ENCODE data around the gene LHPP.
"Not testable (repeated sequence)": the region's sequence is repeated elsewhere in the genome, so short reads cannot be mapped to it uniquely, and the experiment has no call there.

The LHPP gene, protein sequence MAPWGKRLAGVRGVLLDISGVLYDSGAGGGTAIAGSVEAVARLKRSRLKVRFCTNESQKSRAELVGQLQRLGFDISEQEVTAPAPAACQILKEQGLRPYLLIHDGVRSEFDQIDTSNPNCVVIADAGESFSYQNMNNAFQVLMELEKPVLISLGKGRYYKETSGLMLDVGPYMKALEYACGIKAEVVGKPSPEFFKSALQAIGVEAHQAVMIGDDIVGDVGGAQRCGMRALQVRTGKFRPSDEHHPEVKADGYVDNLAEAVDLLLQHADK

DNA sequence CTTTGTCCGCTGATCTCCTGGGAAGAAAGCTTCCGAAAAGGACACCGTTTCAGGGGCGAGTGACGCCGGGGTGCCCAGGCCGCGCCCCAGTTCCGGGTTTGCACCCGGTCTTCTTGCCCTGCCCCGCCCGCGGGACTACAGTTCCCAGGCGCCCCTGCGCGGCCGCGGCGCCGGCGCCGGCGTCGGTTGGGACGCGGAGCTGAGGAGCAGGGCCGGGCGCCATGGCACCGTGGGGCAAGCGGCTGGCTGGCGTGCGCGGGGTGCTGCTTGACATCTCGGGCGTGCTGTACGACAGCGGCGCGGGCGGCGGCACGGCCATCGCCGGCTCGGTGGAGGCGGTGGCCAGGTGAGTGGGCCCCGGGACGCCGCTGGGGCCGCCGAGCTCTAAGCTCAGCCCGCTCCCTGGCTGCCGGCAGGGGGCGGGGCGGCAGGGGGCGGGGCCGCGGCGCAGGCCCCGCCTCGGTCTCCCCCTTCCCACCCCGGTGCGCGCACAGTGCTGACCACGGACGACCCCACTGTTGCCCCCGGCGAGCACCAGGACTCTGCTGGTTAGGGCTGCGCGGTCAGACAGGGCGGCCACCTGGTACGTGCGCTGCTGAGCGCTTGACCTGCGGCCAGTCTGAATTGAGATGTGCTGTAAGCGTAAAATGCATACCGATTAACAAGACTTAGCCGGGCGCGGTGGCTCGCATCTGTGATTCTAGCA, at the start of gene LHPP:
Gene LHPP, plus strand, starts transcription at position 182 of the 706 bp plus-strand sequence. Its CDS starts 40 bp downstream, at position 222.
- DNase-seq (ENCODE audit: low spot score) = peak; percentile 70

DNA sequence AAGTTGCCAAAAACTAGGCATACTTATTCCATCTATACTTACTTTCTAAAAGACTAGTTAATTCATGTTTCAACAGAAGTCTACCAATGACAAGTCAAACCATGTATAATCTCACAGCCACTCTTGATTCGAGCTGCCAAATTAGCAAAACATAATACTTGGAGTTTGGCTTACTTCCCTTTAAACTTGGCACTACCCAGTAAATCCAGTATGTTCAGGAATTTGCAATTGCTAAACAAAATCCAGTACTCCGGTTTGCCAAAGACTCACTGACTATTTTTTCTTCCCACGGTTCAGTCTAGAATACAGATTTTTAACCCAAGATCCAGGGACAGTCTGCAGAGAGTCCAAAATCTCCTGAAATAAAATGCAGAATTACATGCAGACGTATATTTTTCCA, 47.5 kb upstream of the LHPP start:
- DNase-seq (ENCODE audit: low spot score) = no peak

DNA sequence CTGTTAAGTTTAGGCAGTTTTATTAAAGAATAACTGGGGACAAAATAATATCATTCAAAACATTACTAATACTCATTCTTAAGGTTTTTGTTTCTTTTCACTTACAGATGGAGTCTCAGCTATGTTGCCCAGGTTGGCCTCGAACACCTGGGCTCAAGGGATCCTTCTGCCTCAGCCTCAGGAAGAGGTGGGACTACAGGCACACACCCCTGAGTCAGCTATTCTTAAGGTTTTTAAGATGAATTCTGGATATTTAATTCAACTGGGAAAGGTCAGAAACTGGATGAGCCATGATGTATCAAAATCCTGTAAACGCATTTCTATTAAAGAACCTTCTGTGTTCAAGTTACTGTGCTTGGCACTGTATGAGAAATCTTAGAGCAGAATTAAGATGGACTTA, 46.4 kb upstream of the LHPP start:
- no peak for DNase-seq (ENCODE audit: low spot score)

DNA sequence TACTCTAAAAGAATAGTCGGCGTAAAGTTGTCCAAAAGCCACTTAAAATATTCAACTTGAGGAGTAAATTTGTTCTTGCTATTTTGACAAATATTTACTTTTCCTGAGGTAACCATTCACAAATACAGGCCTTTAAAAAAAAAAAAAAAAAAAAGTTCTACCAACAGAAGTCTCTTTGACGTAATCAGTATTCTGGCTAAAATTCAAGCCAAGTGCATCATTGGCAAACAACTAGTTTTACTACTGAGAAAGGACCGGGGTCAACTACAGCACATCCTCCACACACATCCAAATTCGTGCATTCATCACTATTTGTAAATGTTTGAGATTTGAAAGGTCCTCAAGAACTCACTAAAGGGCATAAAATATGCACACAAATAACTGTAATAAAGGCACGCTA, 44.9 kb upstream of the LHPP start:
- no peak for DNase-seq (ENCODE audit: low spot score)

DNA sequence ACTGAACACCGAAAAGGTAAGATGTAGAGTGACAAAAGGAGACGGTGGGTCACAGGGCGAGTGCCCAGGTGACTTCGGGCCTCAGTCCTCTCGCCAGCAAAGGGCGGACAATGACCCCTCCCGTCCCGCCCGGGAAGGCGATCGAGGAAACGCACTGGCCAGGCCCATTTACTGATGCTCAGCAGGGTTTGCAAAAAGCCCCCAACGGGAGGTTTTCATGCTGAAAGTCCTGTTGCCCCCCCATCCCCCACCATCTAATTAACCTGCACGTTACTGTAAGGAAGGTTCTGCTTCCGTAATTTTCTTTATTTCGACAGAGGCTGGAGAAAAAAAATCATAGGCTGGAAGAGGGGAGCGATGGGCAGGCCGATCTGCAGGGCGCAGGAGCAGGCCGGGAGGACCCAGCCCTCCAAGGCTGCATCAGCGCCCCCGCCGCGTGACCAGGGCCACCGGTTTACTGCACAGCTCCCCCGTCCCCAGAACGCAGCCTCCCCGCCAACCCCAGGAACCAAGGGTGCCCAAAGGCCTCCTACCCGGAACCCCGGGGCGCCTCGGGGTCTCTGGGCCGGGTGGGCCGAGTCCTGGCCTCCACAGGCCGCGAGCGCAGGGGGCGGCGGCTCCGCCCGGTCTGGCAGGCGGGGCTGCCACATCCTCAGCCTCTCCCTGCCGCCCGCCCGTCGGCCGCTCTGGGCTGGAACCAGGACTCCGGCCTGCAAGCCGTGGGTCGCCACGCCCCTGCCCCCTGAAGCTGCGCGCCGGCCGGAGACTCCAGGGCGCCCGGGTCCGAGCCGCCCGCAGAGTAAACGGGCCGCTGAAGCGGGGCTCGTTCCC, 43.5 kb upstream of the LHPP start:
- DNase-seq (ENCODE audit: low spot score) = peak; percentile 37

DNA sequence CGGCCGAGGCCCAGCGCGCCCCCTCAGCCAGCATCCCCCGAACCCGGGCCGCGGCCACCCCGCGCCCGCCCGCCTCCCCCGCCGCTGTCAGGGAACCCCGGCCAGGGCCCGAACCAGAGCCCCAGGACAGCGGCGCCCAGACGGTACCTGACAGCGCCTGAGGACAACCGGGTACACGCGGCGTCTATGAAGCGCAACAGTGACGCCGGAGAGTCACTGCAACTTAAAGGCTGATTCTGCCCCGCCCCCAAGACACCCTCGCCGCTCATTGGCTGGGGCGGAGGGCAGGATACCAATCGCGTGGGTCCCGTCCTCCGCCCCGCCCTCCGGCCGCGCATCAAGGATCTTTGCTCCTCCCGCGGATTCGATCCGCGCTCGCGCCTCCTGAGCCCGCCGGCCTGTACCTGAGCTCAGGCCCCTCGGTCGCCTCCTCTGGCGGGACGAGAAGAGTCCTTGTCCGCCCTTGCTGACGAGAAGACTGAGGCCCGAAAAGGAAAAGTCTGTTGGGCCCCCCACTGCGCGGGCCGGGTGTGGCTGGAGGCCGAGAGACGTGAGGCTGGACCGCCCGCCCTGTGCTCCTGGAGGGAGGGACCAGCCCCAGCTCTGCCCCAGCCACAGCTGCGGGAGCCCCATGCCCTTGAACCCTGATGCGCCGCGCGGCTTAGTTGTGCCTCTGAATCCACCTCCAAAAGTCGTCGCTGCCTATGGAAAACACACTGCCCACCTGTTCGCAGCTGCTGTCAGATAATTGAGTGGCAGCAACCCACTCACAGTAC, 42.7 kb upstream of the LHPP start, which contains the start of gene OAT:
Gene OAT, minus strand, starts transcription at position 198 of the 776 bp plus-strand sequence. CDS start 6,752 bp downstream, outside the sequence.
- DNase-seq (ENCODE audit: low spot score) = peak; percentile 93

DNA sequence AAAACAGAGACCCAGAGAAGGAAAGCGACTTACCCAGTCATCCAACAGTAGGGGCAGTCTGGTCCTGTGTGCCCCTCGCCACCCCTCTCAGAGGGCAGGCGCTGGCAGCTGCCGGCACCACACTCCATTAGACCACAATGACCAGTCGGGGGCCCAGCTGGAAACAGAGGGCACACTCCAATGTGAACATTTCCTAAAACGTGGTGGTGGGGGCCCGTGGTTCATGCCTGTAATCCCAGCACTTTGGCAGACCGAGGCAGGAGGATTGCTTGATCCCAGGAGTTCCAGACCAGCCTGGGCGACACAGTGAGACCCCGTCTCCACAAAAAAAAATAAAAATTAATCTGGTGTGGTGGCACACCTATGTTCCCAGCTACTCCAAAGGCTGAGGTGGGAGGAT, 42.0 kb upstream of the LHPP start:
- no peak for DNase-seq (ENCODE audit: low spot score)

DNA sequence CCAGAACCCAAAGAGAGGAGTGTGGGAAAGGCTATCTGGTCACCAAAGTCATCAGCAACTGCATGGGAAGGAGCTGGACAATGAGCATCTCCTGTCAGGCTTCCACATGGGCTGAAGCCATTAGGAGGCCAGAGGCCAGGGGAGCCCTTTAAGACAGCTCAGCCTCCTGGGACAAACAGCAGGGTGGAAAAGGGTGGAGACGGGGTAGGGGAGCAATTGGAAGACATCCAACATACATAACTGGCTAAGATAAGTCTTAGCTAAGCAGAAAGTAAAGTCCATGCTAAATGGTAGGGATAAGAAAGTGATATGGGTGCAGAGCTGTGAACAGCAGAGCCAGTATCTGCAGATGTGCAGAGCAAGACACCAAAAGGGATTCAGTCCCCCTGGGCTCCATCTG, 41.4 kb upstream of the LHPP start:
- DNase-seq (ENCODE audit: low spot score) = no peak

DNA sequence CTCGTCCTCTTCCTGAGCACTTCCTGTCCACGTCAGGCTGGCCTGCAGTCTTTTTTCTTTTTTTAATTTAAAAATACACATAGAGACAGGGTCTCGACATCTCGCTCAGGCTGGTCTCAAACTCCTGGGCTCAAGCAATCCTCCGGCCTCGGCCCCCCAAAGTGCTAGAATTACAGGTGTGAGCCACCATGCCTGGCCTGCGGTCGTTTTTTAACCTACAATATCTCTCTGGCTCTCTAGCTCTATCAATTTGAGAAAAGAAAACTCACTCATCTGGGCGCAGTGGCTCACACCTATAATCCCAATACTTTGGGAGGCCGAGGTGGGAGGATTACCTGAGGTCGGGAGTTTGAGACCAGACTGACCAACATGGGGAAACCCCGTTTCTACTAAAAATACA, 38.9 kb upstream of the LHPP start:
- DNase-seq (ENCODE audit: low spot score) = no peak

DNA sequence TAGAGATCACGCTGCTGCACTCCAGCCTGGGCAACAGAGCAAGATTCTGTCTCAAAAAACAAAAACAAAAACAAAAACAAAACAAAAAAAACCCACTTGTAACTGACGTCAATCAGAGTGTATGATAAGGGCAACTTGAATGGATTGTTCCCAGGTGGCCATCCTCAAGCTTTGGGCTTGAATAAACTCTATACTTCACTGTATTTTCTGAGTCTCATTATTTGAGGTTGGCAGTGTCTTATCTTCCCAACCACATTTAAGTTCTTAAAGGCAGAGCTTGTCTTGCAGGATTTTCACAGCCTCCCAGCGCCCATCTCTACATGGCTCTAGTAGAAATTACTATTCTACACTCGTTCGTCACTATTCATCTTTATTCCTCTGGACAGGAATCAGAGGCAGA, 37.8 kb upstream of the LHPP start:
- DNase-seq (ENCODE audit: low spot score) = no peak

DNA sequence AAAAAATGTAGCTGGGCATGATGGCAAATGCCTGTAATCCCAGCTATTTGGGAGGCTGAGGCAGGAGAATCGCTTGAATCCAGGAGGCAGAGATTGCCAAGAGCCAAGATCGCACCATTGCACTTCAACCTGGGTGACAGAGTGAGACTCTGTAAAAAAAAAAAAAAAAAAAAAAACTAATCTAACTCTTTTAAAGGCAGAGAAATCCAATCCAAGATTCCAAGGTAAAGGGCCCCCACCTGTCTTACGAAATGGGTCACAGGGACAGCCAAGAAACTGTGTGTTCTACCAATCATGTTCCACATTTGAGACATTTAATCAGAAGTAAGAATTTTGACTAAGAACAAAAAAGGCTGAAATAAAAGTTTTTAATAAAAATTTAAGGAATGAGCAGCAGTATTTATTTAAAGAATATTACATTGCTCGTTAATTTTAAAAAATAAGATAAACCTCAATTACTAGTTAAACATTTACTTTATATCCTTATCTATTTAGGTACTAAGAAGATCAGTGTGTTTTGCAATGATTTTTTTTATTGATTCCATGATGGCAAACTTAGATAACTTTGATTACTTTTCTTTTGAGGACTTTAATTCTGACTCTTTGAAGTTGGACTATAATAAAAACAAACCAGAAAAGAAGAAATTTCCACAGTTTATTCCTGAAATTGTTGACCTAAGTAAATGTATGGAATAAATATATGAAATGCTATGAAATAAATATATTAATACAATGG, 36.2 kb upstream of the LHPP start:
- DNase-seq (ENCODE audit: low spot score) = no peak

DNA sequence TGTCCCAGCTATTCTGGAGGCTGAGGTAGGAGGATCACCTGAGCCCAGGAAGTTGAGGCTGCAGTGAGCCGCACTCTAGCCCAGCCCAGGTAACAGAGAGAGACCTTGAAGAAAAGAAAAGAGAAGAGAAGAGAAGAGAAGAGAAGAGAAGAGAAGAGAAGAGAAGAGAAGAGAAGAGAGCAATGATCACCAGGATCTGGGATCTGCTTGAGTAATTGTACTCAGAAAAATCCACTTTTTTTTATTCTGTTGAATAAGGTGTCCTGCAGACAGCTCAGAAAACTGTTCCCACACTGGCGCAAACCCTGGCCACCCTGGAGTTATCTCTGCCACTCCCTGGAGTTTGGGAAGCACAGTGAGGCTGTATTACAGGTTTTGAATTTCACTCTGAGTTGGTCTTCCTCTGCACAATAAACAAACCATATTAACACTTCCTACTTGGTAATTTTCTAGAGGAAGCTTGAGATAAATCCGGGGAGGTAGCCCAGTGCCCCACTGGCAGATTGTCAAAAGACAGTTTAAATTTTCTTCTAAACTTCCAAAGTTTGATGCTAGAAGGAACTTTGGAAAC, 33.3 kb upstream of the LHPP start:
- no peak for DNase-seq (ENCODE audit: low spot score)

DNA sequence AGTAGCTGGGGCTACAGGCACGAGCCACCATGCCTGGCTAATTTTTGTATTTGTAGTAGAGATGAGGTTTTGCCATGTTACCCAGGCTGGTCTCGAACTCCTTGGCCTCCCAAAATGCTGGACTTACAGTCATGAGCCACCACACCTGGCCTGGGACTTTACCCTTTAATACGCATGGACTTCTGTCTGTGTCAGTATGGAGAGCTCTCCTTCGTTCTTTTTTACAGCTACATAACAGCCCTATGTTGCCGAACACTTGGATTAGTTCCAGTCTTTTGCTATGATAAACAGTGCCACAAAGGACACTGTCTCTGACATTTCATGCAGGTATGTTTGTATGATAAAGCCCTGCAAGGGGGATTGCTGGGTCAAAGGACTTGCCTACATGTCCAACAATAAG, 32.0 kb upstream of the LHPP start:
- DNase-seq (ENCODE audit: low spot score) = no peak

DNA sequence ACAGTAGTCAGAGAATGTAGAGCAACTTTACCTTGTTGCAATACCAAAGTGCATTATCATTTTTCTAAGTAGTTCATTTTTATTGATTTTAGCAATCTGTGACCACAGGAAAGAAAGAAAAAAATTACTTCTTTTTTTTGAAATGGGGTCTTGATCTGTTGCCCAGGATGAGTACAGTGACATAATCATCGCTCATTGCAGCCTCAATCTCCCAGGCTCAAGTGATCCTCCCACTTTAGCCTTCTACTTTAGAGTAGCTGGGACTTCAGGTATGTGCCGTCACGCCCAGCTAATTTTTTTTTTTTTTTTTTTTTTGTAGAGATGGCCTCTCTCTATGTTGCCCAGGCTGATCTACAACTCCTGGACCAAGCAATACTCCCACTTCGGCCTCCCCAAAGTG, 31.5 kb upstream of the LHPP start:
- no peak for DNase-seq (ENCODE audit: low spot score)

DNA sequence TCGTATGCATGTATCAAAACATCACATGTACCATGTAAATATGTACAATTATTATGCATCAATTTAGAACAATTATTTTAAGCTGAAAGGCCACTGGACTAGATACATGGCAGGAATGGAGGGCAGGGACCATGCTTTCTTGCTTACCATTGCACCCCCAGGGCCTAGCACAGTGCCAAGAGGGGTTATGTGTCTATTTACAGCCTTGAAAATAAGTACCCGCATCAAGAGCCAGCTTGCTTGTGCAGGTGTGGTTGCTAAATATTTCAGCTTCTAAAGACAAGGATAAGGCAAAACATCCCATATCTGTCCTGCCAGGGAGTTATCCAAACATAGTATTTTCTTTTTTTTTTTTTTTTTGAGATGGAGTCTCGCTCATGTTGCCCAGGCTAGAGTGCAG, 28.2 kb upstream of the LHPP start:
- no peak for DNase-seq (ENCODE audit: low spot score)

DNA sequence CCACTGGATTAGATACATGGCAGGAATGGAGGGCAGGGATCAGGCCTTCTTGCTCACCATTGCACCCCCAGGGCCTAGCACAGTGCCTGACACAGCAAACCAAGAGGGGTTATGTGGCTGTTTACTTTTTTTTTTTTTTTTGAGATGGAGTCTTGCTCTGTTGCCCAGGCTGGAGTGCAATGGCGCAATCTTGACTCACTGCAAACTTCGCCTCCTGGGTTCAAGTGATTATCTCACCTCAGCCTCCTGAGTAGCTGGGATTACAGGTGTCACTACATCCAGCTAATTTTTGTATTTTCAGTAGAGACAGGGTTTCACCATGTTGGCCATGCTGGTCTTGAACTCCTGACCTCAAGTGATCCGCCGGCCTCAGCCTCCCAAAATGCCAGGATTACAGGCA, 25.9 kb upstream of the LHPP start:
- DNase-seq (ENCODE audit: low spot score) = not testable (repeated sequence)

DNA sequence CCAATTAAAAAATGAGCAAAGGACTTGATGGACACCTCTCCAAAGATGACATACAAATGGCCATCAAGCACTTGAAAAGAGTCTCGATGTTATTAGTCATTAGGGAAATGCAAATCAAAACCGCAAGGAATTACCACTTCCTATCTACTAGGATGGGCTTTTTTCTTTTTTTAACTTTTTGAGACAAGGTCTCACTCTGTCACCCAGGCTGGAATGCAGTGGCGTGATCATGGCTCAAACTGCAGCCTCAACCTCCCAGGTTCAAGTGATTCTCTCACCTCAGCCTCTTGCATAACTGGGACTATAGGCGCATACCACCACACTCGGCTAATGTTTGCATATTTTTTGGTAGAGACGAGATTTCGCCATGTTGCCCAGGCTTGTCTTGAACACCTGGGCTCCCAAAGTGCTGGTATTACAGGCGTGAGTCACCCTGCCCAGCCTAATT, 25.4 kb upstream of the LHPP start:
- DNase-seq (ENCODE audit: low spot score) = peak; percentile 73

DNA sequence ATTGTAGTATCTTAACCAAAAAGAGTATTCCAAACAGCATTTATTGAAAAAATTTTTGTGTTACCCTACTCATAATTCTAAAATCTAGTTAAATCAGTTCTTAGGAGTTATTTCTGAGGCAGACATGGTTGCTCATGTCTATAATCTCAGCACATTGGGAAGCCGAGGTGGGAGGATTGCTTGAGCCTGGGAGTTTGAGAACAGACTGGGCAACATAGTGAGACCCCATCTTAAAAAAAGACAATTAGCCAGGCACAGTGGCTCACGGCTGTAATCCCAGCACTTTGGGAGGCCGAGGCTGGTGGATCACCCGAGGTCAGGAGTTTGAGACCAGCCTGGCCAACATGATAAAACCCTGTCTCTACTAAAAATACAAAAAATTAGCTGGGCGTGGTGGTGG, 19.9 kb upstream of the LHPP start:
- not testable (repeated sequence) for DNase-seq (ENCODE audit: low spot score)

DNA sequence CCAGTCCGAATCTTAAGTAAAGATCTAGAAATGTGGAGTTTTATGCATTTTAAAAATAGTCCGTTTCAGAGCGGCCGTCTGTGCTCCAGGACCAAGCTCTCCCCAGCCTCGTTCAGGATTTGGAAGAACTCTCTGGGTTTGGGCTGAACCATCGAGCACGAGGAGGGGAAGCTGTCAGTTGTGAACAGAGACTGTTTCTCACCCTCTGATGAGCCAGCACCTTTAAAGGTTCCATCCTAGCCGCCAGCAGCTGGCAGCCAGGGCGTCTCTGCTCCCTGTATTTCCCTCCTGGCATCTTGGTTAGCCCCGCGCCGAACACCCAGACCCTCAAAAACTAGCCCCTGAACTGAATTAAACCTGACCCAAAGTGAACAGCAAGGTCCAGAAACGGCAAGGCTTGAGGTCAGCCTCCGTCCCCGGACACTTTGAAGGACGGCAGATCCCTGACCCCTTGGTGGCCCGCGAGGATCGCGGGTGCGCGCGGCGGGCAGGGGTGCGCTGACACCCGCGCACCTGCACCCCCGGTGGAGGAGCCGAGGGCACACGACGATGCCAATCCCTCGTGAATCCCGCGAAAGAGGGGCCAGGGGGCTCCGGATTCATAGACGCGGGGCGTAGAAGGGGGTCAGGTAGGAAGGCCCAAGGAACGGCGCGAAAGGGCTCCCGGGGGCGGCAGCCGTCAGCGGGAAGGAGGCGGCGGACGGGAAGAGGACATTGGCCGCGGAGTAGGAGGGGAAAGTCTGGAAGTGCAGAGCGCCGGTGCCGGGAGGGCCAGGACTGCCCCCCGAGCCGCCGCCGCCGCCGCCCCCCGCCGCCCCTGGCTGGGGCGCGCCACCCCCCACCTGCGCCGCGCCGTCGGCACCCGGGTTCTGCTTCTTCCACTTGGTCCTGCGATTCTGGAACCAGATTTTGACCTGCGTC, 14.5 kb upstream of the LHPP start:
- DNase-seq (ENCODE audit: low spot score) = no peak

Measured in SW480 (cell line).